ENCODE results near the gene FOXO6. TPM values are rescaled to one million over a fixed set of nuclear protein-coding genes. Genes with fewer than 3 reads are reported as not detected.
A peak's percentile ranks its signal among the peaks of the same experiment; 100 is the strongest.
"Not testable (repeated sequence)": the region's sequence is repeated elsewhere in the genome, so short reads cannot be mapped to it uniquely, and the experiment has no call there.

FOXO6 gene
- total and polyA plus RNA-seq, 7 experiments from 2014 or later: 0.66 to 1.3 TPM; not detected in 5

- Histone ChIP-seq H3K27me3 (ENCODE audit: control insufficient read depth in 2 of 2, insufficient read depth in 2 of 2, low read length in 2 of 2) (no peaks in the 10 kb centered on the region), H3K27ac (ENCODE audit: low read depth, low read length) (no peak overlapping the region), H3K9me3 (ENCODE audit: control insufficient read depth in 2 of 3, low read length in 3 of 3) (no peaks in the 10 kb centered on the region), H3K36me3 (ENCODE audit: control insufficient read depth in 2 of 3, insufficient read depth in 3 of 3, low read length in 3 of 3) (no peaks in the 10 kb centered on the region), H3K4me3 (ENCODE audit: low read length) (no peak overlapping the region), H3K4me1 (ENCODE audit: control insufficient read depth in 2 of 2, insufficient read depth in 2 of 2, low read length in 2 of 2) (no peaks in the 10 kb centered on the region)
- ATAC-seq (no peak), DNase-seq (no peak)
- intact Hi-C loops (cut with micrococcal nuclease): no loop called here
- ChIA-PET CTCF (no interaction called here), POLR2A (no interaction called here)
- Mint-ChIP-seq H3K9me3 (peaks cover 0 to 2% (median 0%) of the 10 kb centered on the region in 11 donors), H3K27ac (no peak overlapping the region), H3K4me3 (no peak overlapping the region), H3K36me3 (peaks cover 0 to 4% (median 0%) of the 10 kb centered on the region in 5 donors), H3K4me1 (peaks cover 0 to 3% (median 0%) of the 10 kb centered on the region in 7 donors), H3K27me3 (peaks cover 0 to 5% (median 4%) of the 10 kb centered on the region in 5 donors)
These were observed 32.2 kb upstream of the FOXO6 start for GRCh38 chr1:41328780-41329640.

GRCh38 chr1:41329662-41330587 is 31.3 kb upstream of the FOXO6 start:
- H3K4me1 ChIP-seq (ENCODE audit: control insufficient read depth in 2 of 2, insufficient read depth in 2 of 2, low read length in 2 of 2): no peaks in the 10 kb centered on the region
- ATAC-seq: no peak
- Mint-ChIP-seq H3K9me3 (peaks cover 0 to 6% (median 2%) of the 10 kb centered on the region in 11 donors), H3K4me1 (peaks cover 0 to 3% (median 0%) of the 10 kb centered on the region in 7 donors), H3K27ac (no peak overlapping the region), H3K36me3 (peaks cover 0 to 4% (median 0%) of the 10 kb centered on the region in 5 donors), H3K27me3 (peaks cover 0 to 8% (median 4%) of the 10 kb centered on the region in 5 donors), H3K4me3 (no peak overlapping the region)
- ChIA-PET POLR2A (no interaction called here), CTCF (no interaction called here)
- H3K36me3 ChIP-seq (ENCODE audit: control insufficient read depth in 2 of 3, insufficient read depth in 3 of 3, low read length in 3 of 3): no peaks in the 10 kb centered on the region
- H3K27me3 ChIP-seq (ENCODE audit: control insufficient read depth in 2 of 2, insufficient read depth in 2 of 2, low read length in 2 of 2): no peaks in the 10 kb centered on the region
- H3K27ac ChIP-seq (ENCODE audit: low read depth, low read length): no peak overlapping the region
- H3K9me3 ChIP-seq (ENCODE audit: control insufficient read depth in 2 of 3, low read length in 3 of 3): no peaks in the 10 kb centered on the region
- intact Hi-C loops (cut with micrococcal nuclease): no loop called here
- DNase-seq: no peak
- no peak overlapping the region for H3K4me3 ChIP-seq (ENCODE audit: low read length)

GRCh38 chr1:41330588-41331545 is 30.4 kb upstream of the FOXO6 start:
- ATAC-seq (no peak), DNase-seq (no peak)
- Mint-ChIP-seq H3K4me1 (peaks cover 0 to 3% (median 0%) of the 10 kb centered on the region in 7 donors), H3K4me3 (no peak overlapping the region), H3K9me3 (peaks cover 0 to 13% (median 4%) of the 10 kb centered on the region in 11 donors), H3K27me3 (peaks cover 0 to 15% (median 12%) of the 10 kb centered on the region in 5 donors), H3K27ac (peak overlapping the region in 1 of 9 donors; percentile 25), H3K36me3 (peaks cover 0 to 4% (median 0%) of the 10 kb centered on the region in 5 donors)
- Histone ChIP-seq H3K4me1 (ENCODE audit: control insufficient read depth in 2 of 2, insufficient read depth in 2 of 2, low read length in 2 of 2) (no peaks in the 10 kb centered on the region), H3K27ac (ENCODE audit: low read depth, low read length) (no peak overlapping the region), H3K4me3 (ENCODE audit: low read length) (no peak overlapping the region), H3K27me3 (ENCODE audit: control insufficient read depth in 2 of 2, insufficient read depth in 2 of 2, low read length in 2 of 2) (no peaks in the 10 kb centered on the region), H3K9me3 (ENCODE audit: control insufficient read depth in 2 of 3, low read length in 3 of 3) (no peaks in the 10 kb centered on the region), H3K36me3 (ENCODE audit: control insufficient read depth in 2 of 3, insufficient read depth in 3 of 3, low read length in 3 of 3) (no peaks in the 10 kb centered on the region)
- ChIA-PET POLR2A (no interaction called here), CTCF (no interaction called here)
- intact Hi-C loops (cut with micrococcal nuclease): no loop called here

GRCh38 chr1:41331546-41331917 is 29.7 kb upstream of the FOXO6 start:
- Histone ChIP-seq H3K27ac (ENCODE audit: low read depth, low read length) (no peak overlapping the region), H3K4me3 (ENCODE audit: low read length) (no peak overlapping the region), H3K4me1 (ENCODE audit: control insufficient read depth in 2 of 2, insufficient read depth in 2 of 2, low read length in 2 of 2) (no peaks in the 10 kb centered on the region), H3K9me3 (ENCODE audit: control insufficient read depth in 2 of 3, low read length in 3 of 3) (no peaks in the 10 kb centered on the region), H3K27me3 (ENCODE audit: control insufficient read depth in 2 of 2, insufficient read depth in 2 of 2, low read length in 2 of 2) (no peaks in the 10 kb centered on the region), H3K36me3 (ENCODE audit: control insufficient read depth in 2 of 3, insufficient read depth in 3 of 3, low read length in 3 of 3) (no peaks in the 10 kb centered on the region)
- Mint-ChIP-seq H3K4me1 (peaks cover 0 to 3% (median 0%) of the 10 kb centered on the region in 7 donors), H3K36me3 (peaks cover 0 to 4% (median 0%) of the 10 kb centered on the region in 5 donors), H3K4me3 (no peak overlapping the region), H3K27me3 (peaks cover 0 to 20% (median 15%) of the 10 kb centered on the region in 5 donors), H3K9me3 (peaks cover 0 to 13% (median 4%) of the 10 kb centered on the region in 11 donors), H3K27ac (no peak overlapping the region)
- CTCF ChIA-PET: no interaction called here
- POLR2A ChIA-PET: no interaction called here
- no peak for DNase-seq
- intact Hi-C loops (cut with micrococcal nuclease): no loop called here
- no peak for ATAC-seq

- CTCF ChIA-PET: not testable (repeated sequence)
These were observed 29.1 kb upstream of the FOXO6 start for GRCh38 chr1:41332161-41332560.

More at GRCh38 chr1:41332161-41332560, 29.1 kb upstream of the FOXO6 start:
- H3K36me3 Mint-ChIP-seq; ATAC-seq; H3K27me3 ChIP-seq (ENCODE audit: control insufficient read depth in 2 of 2, insufficient read depth in 2 of 2, low read length in 2 of 2); DNase-seq; H3K9me3 ChIP-seq (ENCODE audit: control insufficient read depth in 2 of 3, low read length in 3 of 3); H3K36me3 ChIP-seq (ENCODE audit: control insufficient read depth in 2 of 3, insufficient read depth in 3 of 3, low read length in 3 of 3); POLR2A ChIA-PET; H3K27ac ChIP-seq (ENCODE audit: low read depth, low read length); H3K27ac Mint-ChIP-seq; H3K4me1 Mint-ChIP-seq; H3K4me3 ChIP-seq (ENCODE audit: low read length); H3K4me3 Mint-ChIP-seq; H3K4me1 ChIP-seq (ENCODE audit: control insufficient read depth in 2 of 2, insufficient read depth in 2 of 2, low read length in 2 of 2); intact Hi-C loops (cut with micrococcal nuclease): not testable (repeated sequence)
- Mint-ChIP-seq H3K27me3 (peaks cover 4 to 24% (median 19%) of the 10 kb centered on the region in 5 donors), H3K9me3 (peaks cover 0 to 13% (median 4%) of the 10 kb centered on the region in 11 donors)

Measured in naive thymus-derived CD4-positive, alpha-beta T cell (primary cell).